Psoas muscle (tissue), 8 donors: ENCODE measurements around the gene LYRM2. TPM values are rescaled to one million over a fixed set of nuclear protein-coding genes. Genes with fewer than 3 reads are reported as not detected.

Experiments used
- ATAC-seq, 4 donors: fragments of 200-7000 bp; cut with Tn5 transposase; one replicate each; pipeline ENCODE4 v1.9.1; 2020; ENCODE audit warnings: moderate library complexity in 3 of 4, mild to moderate bottlenecking in 2 of 4
- DNase-seq, 2 donors: peaks; one replicate each; pipeline ENCODE4 v3.0.0-alpha.2; 2020
- H3K27ac ChIP-seq: fragments of 200-600 bp; one replicate; pipeline ENCODE4 v1.8.0; 2022
- H3K27me3 ChIP-seq, 3 donors: fragments of 200-600 bp in 1 of 3; one replicate each; pipeline versions ENCODE4 v1.6.1 to v1.8.0; 2013 to 2022; ENCODE audit warnings: low read length in 2 of 3, mild to moderate bottlenecking in 2 of 3, moderate library complexity in 1 of 3; ENCODE audit not compliant: insufficient read depth in 3 of 3
- H3K36me3 ChIP-seq, 2 donors: fragments of 200-600 bp in 1 of 2; one replicate each; pipeline versions ENCODE4 v1.6.1 to v1.8.0; 2013 to 2022; ENCODE audit warnings: low read depth in 1 of 2, mild to moderate bottlenecking in 1 of 2, moderate library complexity in 1 of 2; ENCODE audit not compliant: insufficient read depth in 1 of 2
- H3K4me1 ChIP-seq: fragments of 200-600 bp; one replicate; pipeline ENCODE4 v1.8.0; 2022
- H3K4me3 ChIP-seq: fragments of 200-600 bp; one replicate; pipeline ENCODE4 v1.8.0; 2022; ENCODE audit warnings: mild to moderate bottlenecking
- H3K9me3 ChIP-seq: fragments of 200-600 bp; one replicate; pipeline ENCODE4 v1.8.0; 2022
- CTCF ChIP-seq: fragments of 200-600 bp; IDR thresholded peaks from one replicate; pipeline ENCODE4 v1.8.0; 2022; ENCODE audit warnings: antibody characterized with exemption
- WGBS, 3 donors: extraction: QIAGEN DNeasy Blood & Tissue Kit; methylation state at CpG; one replicate each; pipeline versions ENCODE4 v1.1.6 to v1.1.7; 2013; 5-methylcytosine and 5-hydroxymethylcytosine counted together
- intact Hi-C, 2 donors: fragments of 100-400 bp; cut with DNase I; formaldehyde crosslinking; loops; one replicate each; pipeline versions ENCODE4 v1.11.0 to v1.14.2; 2022
- polyA plus RNA-seq, 3 donors: library from polyadenylated mRNA; stranded (reverse); fragments of 200-250 nt; gene quantifications; one replicate each; pipeline ENCODE4 v1.2.3, GENCODE V29; 2013
- total RNA-seq, 4 donors: library from RNA; stranded (reverse); fragmentation: NEBNext Ultra II Directional in 2 of 4; extraction: Animal tissue kit (Norgen Biotek cat#: 25700) in 2 of 4; gene quantifications; one replicate each; pipeline versions ENCODE4 v1.2.1 to v1.2.4, GENCODE V29; 2021 to 2023
- donor health status: healthy with polysubstance abuse.
- donor health status: DM: no; HTN: no; CAD: no; lungs with moderate emphysema.
- donor health status: Bipolar disorder and iron deficiency.
- donor health status: healthy.
- donor health status: DM: yes; HTN: yes; CAD: no.
- donor health status: DM: no; HTN: no; CAD: no.
- donor health status: DM: no; HTN: no; CAD: no.
- donor health status: DM: yes; HTN: yes; CAD: no.

Gene LYRM2
- total and polyA plus RNA-seq, 7 donors, result 22.1 to 71.1 (median 37.0) TPM

- intact Hi-C loops, result no loop called here
- peaks cover 3% of the 10 kb centered on the region for H3K4me1 ChIP-seq
- H3K9me3 ChIP-seq, result no peaks in the 10 kb centered on the region
- DNase-seq (no peak), ATAC-seq (no peak)
- no peaks in the 10 kb centered on the region for H3K27me3 ChIP-seq
- H3K36me3 ChIP-seq, result no peaks in the 10 kb centered on the region
- no peak for TF ChIP-seq CTCF
- no peak overlapping the region for H3K27ac ChIP-seq
- 79 to 86% (median 83%) methylated on average over 10 of the region's 10 CpGs for WGBS, 3 donors
- no peak overlapping the region for H3K4me3 ChIP-seq
Observed at GRCh38 chr6:89566008-89566800, 72.3 kb downstream of the LYRM2 start.

GRCh38 chr6:89564752-89565427 lies 73.7 kb downstream of the LYRM2 start:
- intact Hi-C loops, result no loop called here
- ATAC-seq (no peak), DNase-seq (peak in 1 of 2 donors; percentile 19)
- Histone ChIP-seq H3K4me3 (no peak overlapping the region), H3K36me3 (no peaks in the 10 kb centered on the region), H3K27ac (no peak overlapping the region), H3K27me3 (no peaks in the 10 kb centered on the region), H3K4me1 (peaks cover 3% of the 10 kb centered on the region), H3K9me3 (no peaks in the 10 kb centered on the region)
- TF ChIP-seq CTCF, result no peak
- 64 to 71% (median 67%) methylated on average over 8 of the region's 8 CpGs for WGBS, 3 donors

GRCh38 chr6:89563866-89564265 lies 74.7 kb downstream of the LYRM2 start:
- ATAC-seq, result no peak
- Histone ChIP-seq H3K27me3 (no peaks in the 10 kb centered on the region), H3K9me3 (no peaks in the 10 kb centered on the region), H3K4me1 (peaks cover 3% of the 10 kb centered on the region), H3K36me3 (no peaks in the 10 kb centered on the region), H3K27ac (no peak overlapping the region), H3K4me3 (no peak overlapping the region)
- TF ChIP-seq CTCF, result no peak
- WGBS, 3 donors, result 95 to 97% (median 96%) methylated on average over 1 of the region's 1 CpG
- intact Hi-C loops, result no loop called here
- DNase-seq, result no peak

GRCh38 chr6:89562093-89562973 lies 76.2 kb downstream of the LYRM2 start:
- peak overlapping the region; percentile 60 for H3K4me3 ChIP-seq
- ATAC-seq (peak; percentile 46 to 80 (median 60)), DNase-seq (no peak)
- H3K9me3 ChIP-seq, result no peaks in the 10 kb centered on the region
- no peaks in the 10 kb centered on the region for H3K27me3 ChIP-seq
- WGBS, 3 donors, result 22 to 33% (median 24%) methylated on average over 21 of the region's 21 CpGs
- no peaks in the 10 kb centered on the region for H3K36me3 ChIP-seq
- intact Hi-C loops, result no loop called here
- no peak for TF ChIP-seq CTCF
- H3K27ac ChIP-seq, result no peak overlapping the region
- peaks cover 3% of the 10 kb centered on the region for H3K4me1 ChIP-seq
